Thyroid gland (tissue), 4 donors: ENCODE results near the gene CIROP. TPM values are rescaled to one million over a fixed set of nuclear protein-coding genes. Genes with fewer than 3 reads are reported as not detected.

ENCODE experiments used
- DNase-seq, 2 donors: peaks; one replicate each; pipeline ENCODE4 v3.0.0-alpha.2; 2019
- H3K27ac ChIP-seq, 3 donors: fragments of 200-600 bp; sonication (generic); 1 replicate in 2 of 3; 2 replicates in 1 of 3; pipeline ENCODE4 v1.5.1; 2016 to 2019; ENCODE audit warnings: mild to moderate bottlenecking in 1 of 3, moderate library complexity in 1 of 3
- H3K27me3 ChIP-seq: fragments of 200-600 bp; sonication (generic); one replicate; pipeline ENCODE4 v1.5.1; 2019
- H3K36me3 ChIP-seq, 2 donors: fragments of 200-600 bp; sonication (generic); one replicate each; pipeline ENCODE4 v1.5.1; 2016 to 2019
- H3K4me1 ChIP-seq, 2 donors: fragments of 200-600 bp; sonication (generic); one replicate each; pipeline ENCODE4 v1.5.1; 2017 to 2019
- H3K4me3 ChIP-seq, 3 donors: fragments of 200-600 bp; sonication (generic); replicated peaks in 1 of 3; 1 replicate in 2 of 3; 2 replicates in 1 of 3; pipeline ENCODE4 v1.5.1; 2016; ENCODE audit warnings: mild to moderate bottlenecking in 1 of 3
- H3K9me3 ChIP-seq: fragments of 200-600 bp; sonication (generic); one replicate; pipeline ENCODE4 v1.5.1; 2017
- CTCF ChIP-seq, 6 experiments: fragments of 200-600 bp in 3 of 6; fragments of 450-650 bp in 3 of 6; sonication (generic) in 3 of 6; IDR thresholded peaks; one replicate each; pipeline ENCODE4 v1.5.1; 2016 to 2019; ENCODE audit warnings: antibody characterized with exemption in 6 of 6, mild to moderate bottlenecking in 2 of 6, inconsistent platforms in 1 of 6, moderate library complexity in 1 of 6
- POLR2A ChIP-seq, 2 donors: fragments of 450-650 bp; IDR thresholded peaks; one replicate each; pipeline ENCODE4 v1.6.1; 2017; ENCODE audit warnings: antibody characterized with exemption in 2 of 2, mild to moderate bottlenecking in 2 of 2, moderate library complexity in 1 of 2
- WGBS, 2 donors: methylation state at CpG; one replicate each; pipeline ENCODE4 v1.1.5; 2017; 5-methylcytosine and 5-hydroxymethylcytosine counted together
- intact Hi-C: fragments of 100-400 bp; cut with DNase I; formaldehyde crosslinking; loops from one replicate; pipeline ENCODE4 v1.15.1; 2023
- total RNA-seq, 4 donors: library from RNA; depleted of rRNA; stranded (reverse); fragments of >200 nt; gene quantifications; one replicate each; pipeline ENCODE4 v1.2.3, GENCODE V29; 2016

The CIROP gene
- total RNA-seq, 4 donors from 2014 or later, result 0.11 TPM; not detected in 3

GRCh38 chr14:23123419-23123818, 18.6 kb upstream of the CIROP start:
- WGBS, 2 donors, result 68 to 70% methylated on average over 8 of the region's 8 CpGs
- intact Hi-C loops, result loop anchor here (10.0 kb wide), 1 partner anchor 171 kb away; no protein-coding TSS in a partner anchor
- DNase-seq, result peak; percentile 57 to 69
- H3K4me1 ChIP-seq, result peaks cover 0 to 8% of the 10 kb centered on the region in 2 donors
- no peak overlapping the region for H3K27ac ChIP-seq
- no peaks in the 10 kb centered on the region for H3K9me3 ChIP-seq
- no peak overlapping the region for H3K4me3 ChIP-seq
- peaks cover 0 to 6% of the 10 kb centered on the region in 2 donors for H3K36me3 ChIP-seq
- H3K27me3 ChIP-seq, result no peaks in the 10 kb centered on the region
- TF ChIP-seq POLR2A (IDR thresholded peaks at IDR 0.05) (no peak), CTCF (IDR thresholded peaks at IDR 0.05) (no peak)

DNA sequence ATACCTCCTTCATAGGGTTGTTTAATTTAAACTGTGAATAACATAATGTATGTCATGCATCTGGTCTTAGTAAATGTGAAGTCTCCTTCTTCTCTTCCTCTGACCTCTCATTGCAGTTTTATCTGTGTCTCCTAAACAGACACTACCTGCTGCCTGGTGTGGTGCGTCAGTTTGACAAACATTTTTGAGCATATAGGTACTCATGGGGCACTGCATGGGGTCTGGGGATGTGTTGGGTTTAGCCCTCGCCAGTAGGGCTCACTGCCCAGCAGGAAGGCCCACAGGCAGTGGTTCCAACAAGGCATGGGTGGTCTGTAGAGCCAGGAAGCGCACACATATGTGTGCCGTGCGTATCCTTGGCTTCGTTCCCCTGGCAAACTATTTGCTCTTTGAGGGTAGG, 17.3 kb upstream of the CIROP start:
- Histone ChIP-seq H3K27me3 (no peaks in the 10 kb centered on the region), H3K27ac (no peak overlapping the region), H3K36me3 (no peaks in the 10 kb centered on the region), H3K9me3 (no peaks in the 10 kb centered on the region), H3K4me1 (peaks cover 0 to 14% of the 10 kb centered on the region in 2 donors), H3K4me3 (no peak overlapping the region)
- WGBS, 2 donors, result 92 to 97% methylated on average over 6 of the region's 6 CpGs
- no peak for DNase-seq
- intact Hi-C loops, result loop anchor here (10.0 kb wide), 1 partner anchor 173 kb away; no protein-coding TSS in a partner anchor
- no peak for TF ChIP-seq CTCF (IDR thresholded peaks at IDR 0.05)

DNA sequence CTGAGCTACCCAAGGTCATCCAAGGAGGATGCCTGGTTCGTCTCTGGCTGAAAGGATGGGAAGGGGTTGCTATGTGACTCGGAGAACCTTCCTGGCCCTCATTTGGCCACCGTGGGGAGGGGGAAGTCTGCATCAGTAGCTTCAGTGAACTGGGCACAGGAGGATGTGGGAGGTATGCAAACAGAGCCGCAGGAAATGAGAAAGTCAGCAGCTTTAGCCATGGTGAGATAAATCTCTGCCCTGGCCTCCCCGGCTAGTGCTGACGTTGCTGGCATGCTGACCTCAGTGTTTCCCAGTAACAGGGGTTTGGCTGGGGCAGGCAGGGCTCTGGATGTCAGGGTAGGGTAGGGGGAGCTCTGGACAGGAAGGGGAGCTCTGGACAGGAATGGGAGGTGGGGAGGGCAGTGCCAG, 16.6 kb upstream of the CIROP start:
- peaks cover 0 to 14% of the 10 kb centered on the region in 2 donors for H3K4me1 ChIP-seq
- no peak overlapping the region for H3K27ac ChIP-seq
- no peak for DNase-seq
- no peaks in the 10 kb centered on the region for H3K27me3 ChIP-seq
- intact Hi-C loops, result loop anchor here (2.0 to 10.0 kb wide), 2 partner anchors 67 to 173 kb away; no protein-coding TSS in a partner anchor
- H3K9me3 ChIP-seq, result no peaks in the 10 kb centered on the region
- no peak for TF ChIP-seq POLR2A (IDR thresholded peaks at IDR 0.05)
- no peak for TF ChIP-seq CTCF (IDR thresholded peaks at IDR 0.05)
- 50 to 62% methylated on average over 6 of the region's 6 CpGs for WGBS, 2 donors
- H3K36me3 ChIP-seq, result no peaks in the 10 kb centered on the region
- no peak overlapping the region for H3K4me3 ChIP-seq

DNA sequence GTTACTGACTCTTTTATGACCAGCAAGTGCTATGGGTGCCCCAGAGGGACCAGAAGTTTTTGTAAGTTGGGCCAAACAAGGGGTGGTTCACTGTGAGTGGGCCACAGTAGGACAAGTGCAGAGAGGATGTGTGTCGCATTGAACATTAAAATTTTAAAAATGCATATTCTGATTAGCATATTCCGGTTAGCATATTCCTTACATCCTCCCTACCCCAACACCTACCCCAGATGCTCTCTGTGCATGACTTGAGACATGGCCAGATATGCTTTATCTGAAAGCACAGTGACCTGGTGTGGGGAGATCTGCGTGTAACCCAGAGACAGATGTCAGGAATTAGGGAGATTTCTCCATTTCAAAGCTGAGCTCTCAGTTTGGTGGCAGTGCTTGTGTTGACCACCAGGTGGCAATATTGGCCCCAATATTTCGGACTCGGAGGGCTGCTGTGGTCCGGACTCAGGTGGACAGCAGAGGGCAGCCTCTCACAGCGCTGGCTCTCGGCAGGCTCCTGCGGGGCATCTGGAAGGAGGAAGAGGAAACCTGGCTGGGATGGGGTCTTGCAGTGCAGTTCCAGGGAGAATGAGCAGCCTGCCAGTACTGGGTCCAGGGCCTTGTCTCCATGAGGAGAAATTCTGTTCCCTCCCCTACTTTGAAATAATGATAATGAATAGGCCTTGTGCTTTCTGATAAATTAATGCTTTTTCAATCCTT, 15.9 kb upstream of the CIROP start:
- no peaks in the 10 kb centered on the region for H3K9me3 ChIP-seq
- no peaks in the 10 kb centered on the region for H3K27me3 ChIP-seq
- intact Hi-C loops, result loop anchor here (2.0 to 10.0 kb wide), 2 partner anchors 68 to 174 kb away; no protein-coding TSS in a partner anchor
- H3K27ac ChIP-seq, result no peak overlapping the region
- no peaks in the 10 kb centered on the region for H3K36me3 ChIP-seq
- H3K4me1 ChIP-seq, result peaks cover 0 to 14% of the 10 kb centered on the region in 2 donors
- peak; percentile 88 to 91 for DNase-seq
- TF ChIP-seq CTCF (IDR thresholded peaks at IDR 0.05) (peak; percentile 96 to 100 (median 100)), POLR2A (IDR thresholded peaks at IDR 0.05) (no peak)
- WGBS, 2 donors, result 21 to 31% methylated on average over 6 to 9 of the region's 9 CpGs
- H3K4me3 ChIP-seq, result no peak overlapping the region
